Nephron (organoid): ENCODE measurements around the gene DFFB.

Source experiments
- H3K27ac Mint-ChIP-seq, 3 experiments: 2 replicates each; pipeline ENCODE4 v1.8.0; 2020; ENCODE audit warnings: mixed read lengths in 3 of 3, mild to moderate bottlenecking in 2 of 3, moderate library complexity in 1 of 3
- H3K27me3 Mint-ChIP-seq: 2 replicates; pipeline ENCODE4 v1.8.0; 2021; ENCODE audit warnings: low read depth, mild to moderate bottlenecking, moderate library complexity, mixed read lengths
- H3K36me3 Mint-ChIP-seq: 2 replicates; pipeline ENCODE4 v1.8.0; 2020; ENCODE audit warnings: low read depth, mixed read lengths
- H3K4me1 Mint-ChIP-seq: 2 replicates; pipeline ENCODE4 v1.8.0; 2020; ENCODE audit warnings: mixed read lengths
- H3K4me3 Mint-ChIP-seq, 3 experiments: 2 replicates each; pipeline ENCODE4 v1.8.0; 2020; ENCODE audit warnings: mild to moderate bottlenecking in 3 of 3, mixed read lengths in 3 of 3, moderate library complexity in 2 of 3
- H3K9me3 Mint-ChIP-seq: 2 replicates; pipeline ENCODE4 v1.8.0; 2020; ENCODE audit warnings: mixed read lengths
- TF ChIP-seq, protein P1 (sequence below), 3 experiments: fragments of 200-600 bp; sonication (generic); IDR thresholded peaks; one replicate each; pipeline ENCODE4 v1.5.0; 2021; ENCODE audit warnings: antibody characterized with exemption in 3 of 3; ENCODE audit not compliant: unreplicated experiment in 3 of 3

Gene DFFB

GRCh38 chr1:3899754-3900149 lies 42.5 kb downstream of the DFFB start:
- H3K4me3 Mint-ChIP-seq = peak overlapping the region; percentile 92 to 95 (median 92)
- peak overlapping the region in 2 of 3 experiments; percentile 98 to 100 for H3K27ac Mint-ChIP-seq
- TF ChIP-seq, protein P1, sequence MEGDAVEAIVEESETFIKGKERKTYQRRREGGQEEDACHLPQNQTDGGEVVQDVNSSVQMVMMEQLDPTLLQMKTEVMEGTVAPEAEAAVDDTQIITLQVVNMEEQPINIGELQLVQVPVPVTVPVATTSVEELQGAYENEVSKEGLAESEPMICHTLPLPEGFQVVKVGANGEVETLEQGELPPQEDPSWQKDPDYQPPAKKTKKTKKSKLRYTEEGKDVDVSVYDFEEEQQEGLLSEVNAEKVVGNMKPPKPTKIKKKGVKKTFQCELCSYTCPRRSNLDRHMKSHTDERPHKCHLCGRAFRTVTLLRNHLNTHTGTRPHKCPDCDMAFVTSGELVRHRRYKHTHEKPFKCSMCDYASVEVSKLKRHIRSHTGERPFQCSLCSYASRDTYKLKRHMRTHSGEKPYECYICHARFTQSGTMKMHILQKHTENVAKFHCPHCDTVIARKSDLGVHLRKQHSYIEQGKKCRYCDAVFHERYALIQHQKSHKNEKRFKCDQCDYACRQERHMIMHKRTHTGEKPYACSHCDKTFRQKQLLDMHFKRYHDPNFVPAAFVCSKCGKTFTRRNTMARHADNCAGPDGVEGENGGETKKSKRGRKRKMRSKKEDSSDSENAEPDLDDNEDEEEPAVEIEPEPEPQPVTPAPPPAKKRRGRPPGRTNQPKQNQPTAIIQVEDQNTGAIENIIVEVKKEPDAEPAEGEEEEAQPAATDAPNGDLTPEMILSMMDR (IDR thresholded peaks at IDR 0.05; ENCODE audit: unreplicated experiment in 3 of 3) = peak in 1 of 3 experiments; percentile 8
- peaks cover 32% of the 10 kb centered on the region for H3K4me1 Mint-ChIP-seq
- peaks cover 3% of the 10 kb centered on the region for H3K27me3 Mint-ChIP-seq
- H3K9me3 Mint-ChIP-seq = peaks cover 16% of the 10 kb centered on the region
- peaks cover 36% of the 10 kb centered on the region for H3K36me3 Mint-ChIP-seq

- peaks cover 31% of the 10 kb centered on the region for H3K36me3 Mint-ChIP-seq
- peaks cover 16% of the 10 kb centered on the region for H3K9me3 Mint-ChIP-seq
- peaks cover 3% of the 10 kb centered on the region for H3K27me3 Mint-ChIP-seq
- H3K4me3 Mint-ChIP-seq = peak within 1 kb of the TSS; percentile 92 to 95 (median 92)
- TF ChIP-seq, protein P1 (IDR thresholded peaks at IDR 0.05; ENCODE audit: unreplicated experiment in 3 of 3) = no peak
- peaks cover 33% of the 10 kb centered on the region for H3K4me1 Mint-ChIP-seq
- peak within 1 kb of the TSS; percentile 98 to 100 (median 99) for H3K27ac Mint-ChIP-seq
These were observed 43.1 kb downstream of the DFFB start, which contains the start of gene C1orf174 for GRCh38 chr1:3900150-3900968. TSS of gene C1orf174 (minus strand) at chr1:3900272. CDS start at chr1:3900186, 86 bp downstream.

DNA sequence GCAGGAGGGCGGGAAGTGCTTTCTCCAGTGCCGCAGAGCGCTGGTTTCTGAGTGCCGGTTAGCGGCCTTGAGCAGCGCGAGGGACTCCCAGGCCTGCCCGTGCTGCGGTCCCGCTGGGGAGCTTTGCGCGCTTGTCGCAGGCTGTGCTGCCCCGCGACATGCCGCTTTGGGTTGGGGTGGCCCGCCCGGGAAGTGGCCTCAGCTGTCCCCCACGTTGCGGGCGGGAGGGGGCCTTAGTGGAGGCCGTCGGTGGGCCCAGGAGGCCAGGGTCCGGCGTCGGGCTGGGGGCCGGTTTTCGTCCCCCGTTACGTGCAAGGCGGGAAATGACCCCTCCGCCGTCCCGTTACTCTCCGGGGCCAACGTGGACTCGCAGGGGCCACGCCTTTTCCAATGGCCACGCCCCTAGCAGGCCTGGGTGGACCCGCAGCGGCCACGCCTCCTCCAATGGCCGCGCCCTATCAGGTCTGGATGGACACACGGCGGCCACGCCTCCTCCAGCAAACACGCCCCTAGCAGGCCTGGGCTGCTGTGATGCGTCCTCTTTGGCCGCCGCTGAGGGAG lies 43.8 kb downstream of the DFFB start:
- H3K27ac Mint-ChIP-seq = peak overlapping the region; percentile 98 to 100 (median 99)
- peaks cover 7% of the 10 kb centered on the region for H3K27me3 Mint-ChIP-seq
- H3K4me3 Mint-ChIP-seq = peak overlapping the region; percentile 92 to 95 (median 92)
- TF ChIP-seq, protein P1 (IDR thresholded peaks at IDR 0.05; ENCODE audit: unreplicated experiment in 3 of 3) = no peak
- H3K4me1 Mint-ChIP-seq = peaks cover 38% of the 10 kb centered on the region
- peaks cover 24% of the 10 kb centered on the region for H3K36me3 Mint-ChIP-seq
- peaks cover 16% of the 10 kb centered on the region for H3K9me3 Mint-ChIP-seq

DNA sequence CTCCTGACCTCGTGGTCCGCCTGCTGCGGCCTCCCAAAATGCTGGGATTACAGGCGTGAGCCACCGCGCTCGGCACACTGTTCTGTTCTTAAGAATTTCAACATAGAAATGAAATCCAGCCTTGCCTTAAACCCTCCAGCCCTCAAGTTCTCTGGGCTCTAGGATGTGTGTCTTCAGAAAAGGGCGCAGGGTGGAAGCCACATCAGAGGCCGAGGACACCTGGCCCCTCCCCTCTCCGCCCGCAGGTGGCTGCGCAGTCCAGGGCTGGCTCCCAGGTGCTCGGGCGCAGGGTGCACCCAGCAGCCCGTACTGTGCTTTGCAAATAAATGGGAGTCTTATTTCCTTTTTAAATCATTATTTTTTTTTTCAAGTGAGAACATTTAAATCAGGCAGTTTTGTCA lies 44.8 kb downstream of the DFFB start:
- TF ChIP-seq, protein P1 (IDR thresholded peaks at IDR 0.05; ENCODE audit: unreplicated experiment in 3 of 3) = no peak
- Mint-ChIP-seq H3K27me3 (peaks cover 7% of the 10 kb centered on the region), H3K36me3 (peaks cover 16% of the 10 kb centered on the region), H3K4me1 (peaks cover 37% of the 10 kb centered on the region), H3K27ac (no peak overlapping the region), H3K4me3 (peak overlapping the region; percentile 69 to 78 (median 75)), H3K9me3 (peaks cover 16% of the 10 kb centered on the region)

DNA sequence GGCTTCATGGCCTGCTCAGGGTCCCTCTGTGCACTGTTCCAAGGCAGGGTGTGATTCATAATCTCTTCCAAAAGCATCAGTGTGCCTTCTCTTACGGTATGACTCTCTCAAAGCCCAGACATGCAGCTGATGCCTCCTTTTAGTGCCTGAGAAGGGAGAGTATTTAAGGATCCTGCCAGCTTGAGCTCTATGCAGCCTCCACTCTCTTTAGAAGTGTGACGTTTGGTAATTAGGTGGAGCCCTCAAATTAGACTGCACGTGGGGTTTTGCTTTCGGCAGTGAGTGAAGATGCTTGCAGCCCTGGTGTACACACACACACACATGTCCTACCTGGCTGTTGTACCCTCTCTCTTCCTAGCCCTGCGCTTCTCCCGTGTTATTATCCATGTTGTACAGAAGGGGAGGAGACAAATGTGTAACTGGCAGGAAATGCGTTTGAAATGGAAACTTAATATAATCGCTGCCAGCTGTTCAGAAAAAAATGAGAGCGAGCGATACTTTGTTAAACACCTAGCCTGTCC lies 45.4 kb downstream of the DFFB start:
- H3K4me1 Mint-ChIP-seq = peaks cover 33% of the 10 kb centered on the region

More for the DNA sequence above, 45.4 kb downstream of the DFFB start:
- peaks cover 12% of the 10 kb centered on the region for H3K36me3 Mint-ChIP-seq
- H3K27me3 Mint-ChIP-seq = peaks cover 7% of the 10 kb centered on the region
- peak overlapping the region in 2 of 3 experiments; percentile 60 to 79 for H3K27ac Mint-ChIP-seq
- H3K9me3 Mint-ChIP-seq = peaks cover 13% of the 10 kb centered on the region
- peak overlapping the region in 2 of 3 experiments; percentile 75 to 78 for H3K4me3 Mint-ChIP-seq
- TF ChIP-seq, protein P1 (IDR thresholded peaks at IDR 0.05; ENCODE audit: unreplicated experiment in 3 of 3) = no peak
